ENCODE results near the gene FES.
A peak's percentile ranks its signal among the peaks of the same experiment; 100 is the strongest.
"Not testable (repeated sequence)": the region's sequence is repeated elsewhere in the genome, so short reads cannot be mapped to it uniquely, and the experiment has no call there.

Gene FES

DNA sequence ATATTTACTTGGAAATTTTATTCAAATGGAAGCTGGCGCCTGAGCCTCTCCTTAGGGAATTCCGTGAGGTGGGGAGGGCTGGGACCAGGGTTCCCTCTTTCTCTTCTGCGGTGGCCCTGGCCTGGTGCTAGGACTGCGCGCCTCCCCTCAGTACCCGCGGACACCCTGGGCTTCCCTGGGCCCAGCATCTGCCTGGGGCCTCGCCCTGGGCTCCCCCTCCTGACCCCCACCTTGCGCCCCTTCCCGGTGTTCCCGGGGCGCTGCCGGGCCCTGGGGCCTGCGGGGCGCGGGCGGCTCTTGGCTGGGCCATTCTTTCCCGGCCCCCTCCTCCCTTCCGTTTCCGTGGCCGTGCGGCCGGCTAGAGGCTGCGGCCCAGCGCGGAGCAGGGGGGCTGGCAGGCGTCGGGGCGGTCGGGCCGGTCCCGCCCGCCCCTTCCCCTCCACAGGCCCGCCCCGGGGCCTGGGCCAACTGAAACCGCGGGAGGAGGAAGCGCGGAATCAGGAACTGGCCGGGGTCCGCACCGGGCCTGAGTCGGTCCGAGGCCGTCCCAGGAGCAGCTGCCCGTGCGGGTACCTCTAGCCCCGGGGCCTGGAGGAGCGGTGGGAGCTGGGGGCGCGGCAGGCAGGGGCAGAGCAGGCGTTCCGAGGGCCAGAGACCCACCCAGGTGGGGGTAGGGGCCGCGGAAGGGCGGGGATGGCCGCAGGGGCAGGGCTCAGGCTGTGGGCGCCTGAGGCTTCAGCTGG lies at the start of gene FES:
Gene FES, plus strand, starts transcription at position 529 of the 743 bp plus-strand sequence. CDS start 542 bp downstream, outside the sequence.
- DNase-seq, result no peak

- DNase-seq, result no peak
These were observed 49.7 kb upstream of the FES start for GRCh38 chr15:90834626-90835025.

DNA sequence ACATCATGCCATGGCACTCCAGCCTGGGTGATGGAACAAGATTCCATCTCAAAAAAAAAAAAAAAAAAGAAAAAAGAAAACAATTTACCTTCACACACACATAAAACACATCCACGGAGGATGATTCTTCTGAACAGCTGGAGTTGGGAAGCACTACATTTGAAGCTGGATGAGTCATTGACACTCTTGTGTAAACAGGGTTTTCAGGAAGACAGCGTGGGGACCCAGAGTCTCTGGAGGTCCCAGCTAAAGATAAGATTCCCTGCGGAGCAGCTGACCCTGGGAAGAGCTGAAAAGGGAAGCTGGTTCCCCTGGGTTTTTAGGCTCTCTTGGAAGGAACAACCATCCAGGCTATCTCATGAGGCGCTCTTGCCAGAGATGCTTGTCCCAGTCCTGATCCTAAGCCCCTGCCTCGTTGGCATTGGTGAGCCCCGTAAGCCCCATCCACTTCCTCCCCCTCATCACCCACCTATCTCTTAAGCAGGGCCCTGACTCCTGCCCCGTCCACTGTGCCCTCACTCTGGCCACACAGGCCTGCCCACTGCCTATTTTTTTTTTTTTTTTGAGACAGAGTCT lies 47.9 kb upstream of the FES start:
- no peak for DNase-seq

GRCh38 chr15:90837094-90837493 lies 47.2 kb upstream of the FES start:
- DNase-seq, result no peak

DNA sequence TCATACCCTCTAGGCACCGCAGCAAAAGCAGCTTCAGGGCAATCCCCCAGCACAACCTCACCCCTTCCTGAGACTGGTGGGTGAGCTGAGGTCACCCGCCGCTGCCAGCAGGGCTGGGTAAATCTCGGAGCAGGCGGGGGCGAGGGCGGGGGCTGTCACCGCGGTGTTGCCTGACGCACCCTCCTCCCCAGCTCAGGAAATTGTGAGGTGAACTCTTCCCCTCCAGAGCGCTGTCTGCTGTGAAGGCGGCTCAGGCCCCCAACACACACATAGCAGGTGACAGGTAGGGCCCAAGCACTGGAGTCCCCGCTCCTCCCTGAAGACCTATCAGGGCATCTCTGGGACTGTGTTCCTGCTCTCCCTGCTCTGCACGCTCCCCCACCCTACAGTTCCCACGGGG lies 46.2 kb upstream of the FES start:
- DNase-seq, result peak; percentile 36 to 87 (median 56)

- no peak for DNase-seq
These were observed 45.8 kb upstream of the FES start for GRCh38 chr15:90838544-90838943.

GRCh38 chr15:90839187-90840071 lies 44.9 kb upstream of the FES start:
- peak in 1 of 4 experiments; percentile 29 for DNase-seq

GRCh38 chr15:90840157-90840855 lies 44.0 kb upstream of the FES start:
- no peak for DNase-seq

DNA sequence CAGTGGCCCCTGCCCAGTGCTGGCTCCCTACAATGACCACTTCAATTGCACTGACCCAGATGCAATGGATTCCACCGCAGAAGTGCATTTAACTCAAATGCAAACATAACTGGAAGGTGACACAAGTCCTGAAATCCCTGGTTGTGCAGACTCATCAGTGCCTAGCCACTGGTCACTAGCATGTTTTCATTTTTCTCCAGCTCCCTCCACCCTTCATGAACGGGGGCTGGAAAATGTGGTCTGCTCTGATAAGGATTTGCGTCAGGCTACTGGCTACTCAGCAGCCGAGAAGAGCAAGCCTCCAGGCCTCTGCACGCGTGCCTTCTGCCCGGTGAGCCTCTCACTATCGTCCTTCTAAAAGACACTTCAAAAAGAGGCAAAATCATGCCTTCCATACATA lies 43.4 kb upstream of the FES start:
- no peak for DNase-seq

DNA sequence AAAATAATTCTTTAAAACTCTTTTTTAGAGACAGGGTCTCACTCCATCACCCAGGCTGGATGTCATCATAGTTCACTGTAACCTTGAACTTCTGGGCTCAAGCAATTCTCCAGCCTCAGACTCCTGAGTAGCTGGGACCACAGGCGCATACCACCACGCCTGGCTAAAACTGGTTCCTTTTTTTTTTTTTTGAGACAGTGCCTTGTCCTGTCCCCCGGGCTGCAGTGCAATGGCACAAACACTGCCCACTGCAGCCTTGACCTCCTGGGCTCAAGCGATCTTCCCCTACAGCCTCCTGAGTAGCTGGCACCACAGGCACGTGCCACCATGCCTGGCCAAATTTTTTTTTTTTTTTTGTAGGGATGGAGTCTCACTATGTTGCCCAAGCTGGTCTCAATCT lies 39.6 kb upstream of the FES start:
- no peak for DNase-seq

GRCh38 chr15:90845201-90845949 lies 38.9 kb upstream of the FES start:
- no peak for DNase-seq

GRCh38 chr15:90849424-90849823 lies 34.9 kb upstream of the FES start:
- not testable (repeated sequence) for DNase-seq

GRCh38 chr15:90851114-90851513 lies 33.2 kb upstream of the FES start:
- no peak for DNase-seq

GRCh38 chr15:90851940-90852339 lies 32.4 kb upstream of the FES start:
- DNase-seq, result no peak

DNA sequence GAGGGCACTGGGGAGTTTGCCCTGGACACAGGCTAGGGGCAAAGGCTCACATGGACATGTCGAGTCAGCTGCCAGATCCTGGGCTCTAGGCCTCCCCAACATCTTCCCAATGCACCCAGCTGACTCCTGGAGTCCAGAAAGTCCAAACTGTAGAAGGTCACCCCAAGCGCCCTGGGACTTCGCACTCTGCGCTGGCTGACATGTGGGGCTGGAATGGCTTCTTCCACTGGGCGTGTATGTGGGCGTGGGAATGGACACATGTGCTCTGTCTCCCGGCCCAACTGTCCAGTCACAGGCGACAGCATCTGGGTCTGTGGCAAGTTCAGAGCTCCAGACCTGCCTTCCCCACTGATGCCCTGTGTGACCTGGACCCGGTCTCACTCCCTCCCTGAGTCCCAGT lies 29.2 kb upstream of the FES start:
- no peak for DNase-seq

GRCh38 chr15:90857337-90857736 lies 27.0 kb upstream of the FES start:
- no peak for DNase-seq

DNA sequence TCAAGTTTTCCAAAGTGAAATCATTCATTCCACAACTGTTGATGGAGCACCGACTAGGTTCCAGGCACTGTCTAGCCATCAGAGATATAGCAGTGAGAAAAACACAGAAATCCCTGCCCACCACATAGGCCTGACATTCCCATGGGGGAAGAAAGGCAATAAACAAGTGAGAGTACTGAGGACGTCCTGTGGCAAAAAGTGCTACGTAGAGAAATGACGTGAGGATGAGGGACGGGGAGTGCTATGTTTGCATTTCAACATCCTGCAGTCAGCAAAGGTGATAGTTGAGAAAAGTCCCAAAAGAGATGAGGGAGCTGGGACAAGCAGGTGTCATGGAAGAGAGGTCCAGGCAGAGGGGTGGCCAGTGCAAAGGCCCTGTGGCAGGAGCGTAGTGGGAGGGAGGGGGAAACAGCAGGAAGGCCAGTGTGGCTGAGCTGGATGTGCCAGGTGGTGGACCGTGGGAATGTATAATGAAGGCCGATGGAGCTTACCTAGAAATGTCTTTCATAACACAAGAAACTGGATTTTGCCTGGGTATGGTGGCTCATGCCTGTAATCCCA lies 26.3 kb upstream of the FES start:
- no peak for DNase-seq

- DNase-seq, result no peak
These were observed 24.8 kb upstream of the FES start for GRCh38 chr15:90859234-90860131.

- DNase-seq, result no peak
These were observed 23.9 kb upstream of the FES start for GRCh38 chr15:90860450-90860849.

DNA sequence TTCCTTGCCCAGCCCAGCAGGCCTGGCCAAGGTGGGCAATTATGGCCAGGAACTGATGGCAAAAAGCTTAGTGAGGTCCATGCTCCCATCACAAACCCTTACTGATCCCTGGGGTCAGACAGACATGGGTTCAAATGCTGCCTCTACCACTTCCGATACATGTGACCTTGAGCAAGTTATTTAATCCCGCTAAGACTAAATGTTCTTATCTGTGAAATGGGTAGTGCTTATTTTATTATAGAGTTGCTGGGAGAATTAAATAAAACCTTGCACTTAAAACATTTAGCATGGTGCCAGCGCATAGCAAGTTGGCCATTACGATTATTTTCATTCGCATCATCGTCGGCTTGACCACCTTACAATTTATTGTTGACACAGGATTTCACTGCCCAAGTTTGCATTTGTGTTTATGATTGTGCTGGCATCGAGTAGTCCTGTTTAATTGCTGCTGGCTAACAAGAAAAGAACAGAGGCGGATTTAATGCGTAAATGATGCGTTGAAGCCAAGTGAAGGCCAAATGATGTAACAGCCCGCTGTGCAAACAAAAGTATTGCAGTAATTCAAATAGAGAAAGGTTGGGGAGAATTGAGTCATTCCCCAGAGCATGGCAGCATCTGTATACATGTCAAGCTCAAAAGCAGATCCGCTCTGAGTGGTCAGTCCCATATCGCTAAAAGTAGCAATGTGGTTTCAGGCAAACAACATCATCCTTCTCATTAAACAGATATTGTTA lies 23.2 kb upstream of the FES start:
- no peak for DNase-seq
